GM19240 (cell line): ENCODE data around the gene SPN.
"Not testable (repeated sequence)": the region's sequence is repeated elsewhere in the genome, so short reads cannot be mapped to it uniquely, and the experiment has no call there.

ENCODE experiments used
- DNase-seq: peaks from one replicate; pipeline ENCODE4 v3.0.0; 2011; ENCODE audit warnings: low spot score; ENCODE audit not compliant: insufficient read length

SPN gene

DNA sequence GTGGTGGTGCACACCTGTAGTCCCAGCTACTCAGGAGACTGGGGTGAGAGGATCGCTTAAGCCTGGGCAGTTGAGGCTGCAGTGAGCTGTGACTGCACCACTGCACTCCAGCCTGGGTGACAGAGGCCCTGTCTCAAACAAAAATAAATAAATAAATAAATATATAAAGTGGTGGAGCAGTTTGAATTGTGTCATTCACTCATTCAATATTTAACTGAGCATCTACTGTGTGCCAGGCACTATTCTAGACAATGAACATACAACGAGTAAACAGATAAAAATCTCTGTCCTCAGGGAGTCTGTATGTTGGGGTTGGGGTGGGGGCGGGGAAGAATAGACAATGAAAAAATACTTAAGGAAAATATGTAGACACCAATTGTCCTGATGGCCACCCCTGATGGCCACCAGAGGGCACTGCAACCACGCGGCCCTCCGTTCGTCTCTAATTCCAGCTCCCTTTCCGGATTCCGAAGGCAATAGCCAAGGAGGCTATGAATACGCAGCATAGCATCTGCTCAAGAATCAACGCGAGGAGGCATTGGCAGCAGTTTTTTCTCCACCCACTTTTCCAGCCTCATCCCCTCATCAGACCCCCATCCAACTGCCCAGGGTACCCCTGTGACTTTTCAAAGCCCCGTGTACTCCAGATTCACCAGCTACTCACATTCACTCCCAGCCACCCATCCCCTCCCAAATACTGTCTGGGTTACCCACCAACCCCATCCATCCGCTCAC is 37.4 kb downstream of the SPN start:
- DNase-seq: peak; percentile 64

DNA sequence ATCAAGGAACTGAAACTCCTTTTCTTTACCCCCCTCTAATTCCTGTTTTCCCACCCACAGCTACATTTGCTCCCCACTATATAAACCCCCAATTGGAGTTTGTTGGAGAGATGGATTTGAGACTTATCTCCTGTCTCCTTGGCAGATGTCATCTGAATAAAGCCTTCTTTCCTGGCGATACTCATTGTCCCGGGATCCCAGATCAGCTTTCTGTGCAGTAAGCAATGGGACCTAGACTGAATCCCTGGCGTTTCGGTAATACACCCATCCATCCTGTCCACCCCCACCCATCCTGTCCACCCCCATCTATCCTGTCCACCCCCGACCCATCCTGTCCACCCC is 38.1 kb downstream of the SPN start:
- no peak for DNase-seq

DNA sequence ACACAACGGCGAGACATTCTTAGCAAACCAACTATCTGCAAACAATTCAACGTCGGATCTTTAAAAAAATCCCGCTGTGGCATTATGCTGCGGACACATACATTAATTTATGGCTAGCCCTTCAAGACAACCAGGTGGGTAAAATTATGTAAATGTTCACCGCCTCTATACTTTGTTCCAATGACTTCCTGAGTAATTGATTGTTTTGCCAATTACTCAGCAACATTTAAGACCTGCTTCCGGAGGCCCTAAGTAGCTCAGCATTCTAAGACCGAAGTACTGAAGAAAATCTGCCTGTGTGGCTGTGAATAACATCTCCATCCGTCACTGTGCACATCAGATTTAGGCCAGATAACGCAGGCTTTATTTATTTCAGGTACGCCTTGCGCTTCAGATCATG is 39.2 kb downstream of the SPN start:
- no peak for DNase-seq

DNA sequence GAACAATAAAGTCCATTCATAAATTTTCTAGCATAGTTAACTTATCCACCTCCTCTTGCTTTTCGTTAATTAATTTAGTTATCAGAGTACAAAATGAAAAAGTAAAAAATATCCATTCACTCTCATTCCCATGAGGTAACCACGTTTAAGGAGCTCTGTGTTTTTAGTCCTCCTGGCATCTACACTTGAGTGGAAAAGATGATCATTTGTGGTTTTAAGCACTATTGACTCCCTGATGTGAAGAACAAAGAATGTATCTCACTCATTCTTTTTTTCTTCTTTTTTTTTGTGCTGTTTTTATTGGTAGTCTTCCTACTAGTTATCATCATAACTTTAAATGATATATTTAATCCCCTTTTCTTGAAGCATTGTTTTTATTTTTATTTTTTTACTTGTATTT is 42.0 kb downstream of the SPN start:
- no peak for DNase-seq

DNA sequence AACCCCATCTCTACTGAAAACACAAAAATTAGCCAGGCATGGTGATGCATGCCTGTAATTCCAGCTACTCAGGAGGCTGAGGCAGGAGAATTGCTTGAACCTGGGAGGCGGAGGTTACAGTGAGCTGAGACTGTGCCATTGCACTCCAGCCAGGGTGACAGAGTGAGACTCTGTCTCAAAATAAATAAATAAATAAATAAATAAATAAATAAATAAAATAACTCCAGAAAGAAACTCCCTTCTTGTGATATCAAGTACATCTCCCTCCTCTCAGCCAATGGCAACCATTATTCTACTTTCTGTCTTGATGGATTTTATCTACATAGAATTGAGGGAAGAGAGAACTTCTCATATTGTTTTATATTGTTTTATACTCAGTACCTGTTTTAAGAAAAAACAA is 44.1 kb downstream of the SPN start:
- not testable (repeated sequence) for DNase-seq

DNA sequence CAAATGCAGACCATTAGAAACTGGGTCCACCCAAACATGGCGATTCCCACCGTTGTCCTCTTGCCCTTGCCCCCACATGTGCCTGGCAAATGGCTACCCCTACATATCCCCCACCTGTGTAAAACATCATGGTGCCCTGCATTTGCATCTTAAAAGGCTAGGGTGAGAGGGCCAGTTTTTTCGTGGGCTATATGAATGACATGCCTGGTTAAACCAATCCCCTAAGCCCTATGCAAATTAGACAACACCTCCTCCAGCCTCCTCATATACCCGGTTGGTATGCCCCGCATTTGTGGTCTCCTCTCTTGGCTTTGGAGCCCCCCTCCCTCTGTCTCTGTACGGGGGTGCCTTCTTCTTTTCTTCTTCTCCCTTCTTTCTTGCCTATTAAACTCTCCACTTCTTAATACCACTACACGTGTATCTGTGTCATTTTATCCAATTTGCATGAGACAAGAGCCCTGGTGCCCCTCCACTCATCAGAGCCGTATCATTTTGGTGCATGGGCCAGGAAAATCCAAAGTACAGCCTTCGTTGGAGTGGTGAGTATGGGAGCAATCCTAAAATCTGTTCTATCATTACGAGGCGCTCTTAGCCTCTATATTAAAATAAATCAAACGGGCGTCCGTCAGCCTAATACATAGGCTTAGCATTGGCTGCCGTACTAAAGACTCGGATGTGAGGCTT is 46.0 kb downstream of the SPN start:
- no peak for DNase-seq

DNA sequence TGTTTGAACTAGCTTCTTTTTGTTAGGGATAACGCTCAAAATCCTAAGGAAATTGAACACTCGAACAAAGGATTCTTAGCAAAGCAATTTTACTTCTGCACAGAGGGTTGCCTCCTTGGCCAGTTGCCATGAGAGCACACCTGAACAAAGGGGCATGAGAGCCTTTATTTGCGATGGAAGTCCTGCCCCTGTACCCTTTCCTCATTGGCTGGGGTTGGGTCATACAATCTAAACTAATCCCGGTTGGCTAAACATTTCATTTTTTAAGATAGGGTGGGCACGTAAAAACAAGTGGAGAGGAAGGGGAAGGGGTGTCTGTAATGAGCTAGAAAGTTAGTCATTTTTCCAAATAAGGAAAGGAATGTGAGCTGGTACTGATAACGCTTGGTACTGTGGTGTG is 46.6 kb downstream of the SPN start:
- not testable (repeated sequence) for DNase-seq

DNA sequence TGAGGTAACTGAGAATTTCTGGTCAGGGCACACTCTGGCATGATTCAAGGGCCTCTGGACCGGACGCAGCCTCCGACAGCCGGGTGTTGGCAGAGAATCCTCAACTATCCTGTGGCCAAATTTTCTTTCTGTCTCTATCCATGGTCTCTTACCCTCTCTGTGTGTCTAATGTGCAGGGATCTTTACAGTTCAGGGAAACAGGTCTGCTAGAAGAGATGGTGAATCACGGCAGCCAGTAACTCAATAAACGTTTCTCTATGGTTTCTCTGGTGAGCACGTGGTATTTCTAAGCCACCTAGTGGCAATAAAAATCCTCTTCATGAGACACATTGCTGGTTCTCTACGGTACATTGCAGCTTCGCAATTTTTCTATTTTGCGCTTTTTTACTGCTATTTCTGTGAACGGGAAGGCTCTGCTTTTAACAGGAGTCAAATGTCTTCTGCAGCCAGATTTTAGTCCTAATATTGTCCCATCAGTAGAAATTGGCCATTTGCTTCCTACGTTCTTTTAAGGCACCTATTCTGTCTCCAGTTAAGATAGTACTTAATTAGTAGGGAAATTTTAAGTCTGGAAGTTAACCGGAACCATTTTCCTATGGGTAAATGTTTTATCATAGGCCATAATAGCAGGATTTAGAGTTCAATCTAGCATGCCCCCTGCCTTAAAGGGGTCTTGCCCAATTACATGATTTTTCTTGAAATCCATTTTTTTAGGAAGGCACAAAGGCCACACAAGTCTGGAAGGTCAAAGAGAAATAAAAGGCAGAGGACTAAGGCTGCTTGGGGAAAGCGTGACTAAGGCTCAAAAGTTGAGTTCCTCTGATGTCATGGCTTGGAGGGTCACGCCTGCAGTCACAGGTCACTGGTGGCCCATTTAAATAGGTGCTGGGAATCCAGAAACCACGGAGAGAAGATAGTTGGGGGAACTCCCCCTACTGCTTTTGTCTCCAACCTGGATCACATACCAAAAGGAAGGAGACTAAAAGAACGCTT is 47.5 kb downstream of the SPN start:
- no peak for DNase-seq

DNA sequence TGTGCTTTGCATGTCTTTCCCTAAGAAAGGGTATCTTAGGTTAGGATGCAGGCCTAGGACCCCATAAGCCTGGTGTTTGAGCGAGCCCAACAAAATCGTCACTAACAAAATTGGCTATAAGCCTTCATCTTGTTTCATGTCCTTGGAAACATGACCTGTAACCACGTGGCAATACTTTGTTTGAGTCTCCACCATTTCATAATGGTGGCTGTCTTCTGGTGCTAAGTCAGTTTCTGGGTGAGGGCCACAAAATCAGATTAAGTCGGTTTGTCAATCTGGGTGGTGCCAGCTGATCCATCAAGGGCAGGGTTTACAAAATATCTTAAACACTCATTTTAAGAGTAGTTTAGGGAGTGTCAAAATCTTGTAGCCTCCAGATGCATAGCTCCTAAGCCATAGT is 49.8 kb downstream of the SPN start:
- DNase-seq: no peak

DNA sequence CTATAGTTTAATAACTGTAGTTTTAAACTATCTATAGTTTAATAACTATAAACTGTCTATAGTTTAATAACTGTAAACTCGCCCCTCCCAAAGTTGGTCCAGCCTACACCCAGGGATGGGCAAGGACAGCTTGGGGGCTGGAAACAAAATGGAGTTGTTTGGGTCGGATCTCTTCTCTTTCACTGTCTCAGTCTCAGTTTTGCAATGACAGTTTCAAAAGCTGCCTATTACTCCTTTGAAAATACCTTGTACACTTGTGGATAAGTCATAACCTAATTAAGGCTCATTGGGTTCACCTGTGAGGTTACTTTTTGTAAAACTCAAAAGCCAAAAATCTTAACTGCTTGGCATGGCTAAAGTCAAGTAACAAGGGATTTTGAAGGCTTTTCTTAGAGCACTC is 51.3 kb downstream of the SPN start:
- no peak for DNase-seq

DNA sequence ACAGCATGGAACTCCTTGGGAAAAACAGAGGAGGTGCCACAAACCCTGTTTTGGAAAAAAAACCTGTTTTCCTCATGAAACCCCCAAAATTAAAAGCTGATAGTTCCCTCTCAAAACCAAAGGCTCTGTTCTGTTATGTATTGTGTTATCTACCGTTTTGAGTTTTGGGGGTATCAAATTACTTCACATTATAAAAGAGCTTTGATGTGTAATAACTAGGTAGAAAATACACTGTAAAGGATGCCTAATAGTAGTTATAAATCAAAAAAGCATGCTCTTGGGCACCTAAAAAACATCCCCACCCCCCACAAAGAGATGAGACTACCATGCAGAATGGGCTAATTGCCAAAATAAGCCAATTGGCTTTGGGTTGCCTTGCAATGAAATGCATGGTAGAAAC is 51.9 kb downstream of the SPN start:
- no peak for DNase-seq

DNA sequence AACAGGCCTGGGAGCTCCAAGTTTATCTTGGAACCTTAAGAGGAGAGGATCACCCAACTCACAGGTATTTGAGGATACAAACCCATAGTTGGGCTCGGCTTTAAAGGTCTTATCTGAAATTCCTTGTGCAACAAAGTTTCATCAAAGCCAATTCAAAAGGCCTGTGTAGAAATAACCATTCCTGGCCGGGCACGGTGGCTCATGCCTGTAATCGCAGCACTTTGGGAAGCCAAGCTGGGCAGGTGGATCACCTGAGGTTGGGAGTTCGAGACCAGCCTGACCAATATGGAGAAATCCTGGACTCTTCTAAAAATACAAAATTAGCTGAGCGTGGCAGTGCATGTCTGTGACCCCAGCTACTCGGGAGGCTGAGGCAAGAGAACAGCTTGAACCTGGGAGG is 54.1 kb downstream of the SPN start:
- DNase-seq: no peak

DNA sequence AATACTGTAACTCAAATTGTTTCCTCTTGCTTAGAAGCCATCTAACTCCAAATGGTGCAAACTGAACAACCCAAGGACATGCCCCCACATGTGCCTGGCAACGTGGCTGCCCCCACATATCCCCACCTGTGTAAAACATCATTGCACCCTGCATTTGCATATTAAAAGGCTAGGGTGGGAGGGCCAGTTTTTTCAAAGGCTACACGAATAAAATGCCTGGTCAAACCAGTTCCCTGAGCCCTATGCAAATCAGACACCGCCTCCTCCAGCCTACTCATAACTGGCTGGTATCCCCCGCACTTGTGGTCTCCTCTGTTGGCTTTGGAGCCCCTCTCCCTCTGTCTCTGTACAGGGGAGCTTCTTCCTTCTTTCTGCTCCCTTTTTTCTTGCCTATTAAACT is 56.0 kb downstream of the SPN start:
- DNase-seq: no peak
